Measurements from ENCODE around the gene ZNF684.
"Not testable (repeated sequence)": the region's sequence is repeated elsewhere in the genome, so short reads cannot be mapped to it uniquely, and the experiment has no call there.

ZNF684 gene

DNA sequence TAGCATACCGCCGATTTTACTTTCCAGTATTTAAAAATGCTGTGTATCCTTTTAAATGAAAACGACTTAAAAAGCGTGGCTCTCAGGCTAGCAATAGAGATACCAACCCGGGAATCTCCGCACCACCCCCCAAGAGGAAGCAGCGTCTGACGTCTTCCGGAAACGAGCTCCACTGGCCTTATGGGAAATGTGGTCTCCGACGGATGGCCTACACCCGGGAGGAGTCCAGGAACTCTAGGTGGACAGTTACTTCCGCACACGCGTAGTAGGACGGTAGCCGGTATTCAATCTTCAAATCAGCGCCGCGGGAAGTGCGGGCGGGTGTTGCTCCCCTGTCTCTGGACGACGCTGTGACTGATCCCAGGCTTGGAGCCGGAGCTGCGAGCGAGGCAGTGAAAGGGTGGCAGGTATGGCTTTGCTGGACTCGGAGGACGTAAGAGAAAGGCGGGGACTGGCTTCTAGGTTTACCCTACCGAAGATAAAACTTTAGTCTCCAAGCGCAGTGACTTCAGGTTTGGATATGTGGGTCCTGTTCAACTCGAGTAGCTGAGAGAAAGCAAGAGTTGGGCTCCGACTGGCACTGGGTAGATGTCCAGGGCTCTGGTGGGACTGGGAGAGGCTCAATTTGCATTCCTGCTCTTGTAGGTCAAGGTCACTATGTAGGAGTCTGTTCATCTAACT, at the start of gene ZNF684:
Gene ZNF684, plus strand, starts transcription at position 257 of the 681 bp plus-strand sequence. CDS start 1,530 bp downstream, outside the sequence.
- peak; percentile 95 to 97 (median 96) for DNase-seq

DNA sequence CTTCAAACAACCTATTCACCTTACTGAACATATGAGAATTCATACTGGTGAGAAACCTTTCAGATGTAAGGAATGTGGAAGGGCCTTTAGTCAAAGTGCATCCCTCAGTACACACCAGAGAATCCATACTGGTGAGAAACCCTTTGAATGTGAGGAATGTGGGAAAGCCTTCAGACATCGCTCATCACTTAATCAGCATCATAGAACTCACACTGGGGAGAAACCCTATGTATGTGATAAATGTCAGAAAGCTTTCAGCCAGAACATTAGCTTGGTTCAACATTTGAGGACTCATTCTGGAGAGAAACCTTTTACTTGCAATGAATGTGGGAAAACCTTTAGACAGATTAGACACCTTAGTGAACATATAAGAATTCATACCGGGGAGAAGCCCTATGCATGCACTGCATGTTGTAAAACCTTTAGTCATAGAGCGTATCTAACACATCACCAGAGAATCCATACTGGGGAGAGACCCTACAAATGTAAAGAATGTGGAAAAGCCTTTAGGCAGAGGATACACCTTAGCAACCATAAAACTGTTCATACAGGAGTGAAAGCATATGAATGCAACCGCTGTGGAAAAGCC, 36.0 kb upstream of the ZNF684 start:
- no peak for DNase-seq

GRCh38 chr1:40502651-40503050, 28.8 kb upstream of the ZNF684 start:
- peak; percentile 10 to 44 (median 44) for DNase-seq

DNA sequence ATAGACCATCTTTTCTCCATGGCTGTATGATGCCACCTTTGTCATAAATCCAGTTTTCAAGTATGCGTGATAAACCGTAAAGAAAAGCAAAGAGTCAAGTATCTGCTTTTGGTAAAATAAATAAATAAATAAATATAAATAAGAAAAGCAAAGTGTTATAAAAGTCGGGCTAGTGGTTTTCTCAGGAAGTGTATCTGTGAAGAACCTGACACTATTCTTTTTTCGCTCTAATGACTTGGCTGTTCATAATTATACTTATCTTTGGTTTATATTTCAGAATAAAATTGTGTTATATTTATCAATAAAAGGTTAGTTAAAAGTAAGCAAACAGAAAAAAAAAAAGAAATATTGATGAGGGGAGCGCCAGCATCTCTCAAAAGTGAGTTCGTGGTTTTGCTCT, 23.5 kb upstream of the ZNF684 start:
- no peak for DNase-seq

- DNase-seq = peak; percentile 80 to 92 (median 89)
Measured at GRCh38 chr1:40508375-40509341, 22.8 kb upstream of the ZNF684 start, which contains the start of gene EXO5. EXO5 (plus strand) TSS chr1:40508767; CDS start chr1:40514545, 5,778 bp downstream.

DNA sequence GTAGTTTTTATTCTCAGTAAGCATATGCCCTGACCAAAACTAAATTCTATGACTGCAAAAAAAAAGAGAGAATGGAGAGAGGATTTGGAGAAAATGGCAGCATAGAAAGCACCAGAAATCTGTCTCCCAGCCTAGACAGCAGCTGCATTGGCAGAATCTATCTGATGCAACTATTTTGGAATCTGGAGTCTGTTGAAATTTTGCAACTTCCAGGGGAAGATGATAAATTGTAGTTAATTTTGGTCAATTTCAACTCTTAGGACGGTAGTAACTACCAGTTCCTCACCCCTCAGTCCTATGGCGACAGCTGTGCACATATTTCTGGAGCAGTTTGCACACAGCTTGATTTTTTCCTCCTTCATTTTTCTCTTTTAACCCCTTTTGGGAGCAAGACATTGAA, 11.9 kb upstream of the ZNF684 start:
- DNase-seq = no peak

- peak; percentile 29 to 54 (median 49) for DNase-seq
Measured at GRCh38 chr1:40530735-40531380, 579 bp upstream of the ZNF684 start.

DNA sequence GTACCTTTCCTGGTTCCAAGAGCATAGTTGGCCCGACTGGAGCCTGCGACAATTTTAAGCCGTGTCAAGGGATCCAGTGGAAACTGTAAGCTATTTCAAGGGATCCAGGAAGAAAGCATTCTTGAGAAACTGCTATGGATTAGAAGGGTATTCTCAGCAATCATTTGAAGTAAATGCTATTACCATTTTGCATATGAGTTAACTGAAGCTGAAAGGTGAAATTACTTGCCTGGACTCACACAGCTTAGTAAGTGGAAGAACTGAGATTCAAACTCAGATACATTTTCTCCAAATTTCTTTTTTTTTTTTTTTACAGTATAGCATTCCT, 589 bp downstream of the ZNF684 start:
- DNase-seq = no peak

DNA sequence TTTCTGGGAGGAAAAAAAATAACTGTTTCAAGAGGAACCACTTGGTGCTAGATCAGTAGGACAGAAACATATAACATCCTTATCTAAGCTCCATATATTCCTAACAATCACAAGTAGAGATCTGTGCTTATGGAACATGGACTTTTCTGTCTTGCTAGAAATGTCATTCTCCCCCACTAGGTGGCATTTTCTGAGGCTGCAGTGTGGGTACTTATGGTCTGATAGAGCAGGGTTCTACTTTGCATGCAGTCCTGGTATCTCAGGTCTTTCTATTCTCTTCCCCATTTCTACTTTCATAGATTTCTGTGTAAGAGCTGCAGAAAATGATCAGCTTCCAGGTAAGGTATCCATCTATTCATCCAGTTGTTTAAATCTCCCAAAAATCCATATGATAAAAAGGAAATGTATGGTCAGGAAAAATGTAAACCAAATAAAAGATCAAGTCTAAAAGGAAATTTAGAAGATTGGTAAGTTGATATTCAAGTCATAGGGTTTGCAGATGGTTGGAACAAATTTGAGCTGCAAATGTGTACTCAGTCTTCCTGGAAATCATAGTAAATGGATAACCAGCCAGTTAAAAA, 1.5 kb downstream of the ZNF684 start:
- peak; percentile 64 to 69 (median 65) for DNase-seq

GRCh38 chr1:40534589-40534988, 3.2 kb downstream of the ZNF684 start:
- DNase-seq = no peak

GRCh38 chr1:40535732-40536131, 4.3 kb downstream of the ZNF684 start:
- no peak for DNase-seq

- DNase-seq = peak; percentile 54 to 81 (median 59)
Measured at GRCh38 chr1:40539338-40539737, 7.9 kb downstream of the ZNF684 start.

DNA sequence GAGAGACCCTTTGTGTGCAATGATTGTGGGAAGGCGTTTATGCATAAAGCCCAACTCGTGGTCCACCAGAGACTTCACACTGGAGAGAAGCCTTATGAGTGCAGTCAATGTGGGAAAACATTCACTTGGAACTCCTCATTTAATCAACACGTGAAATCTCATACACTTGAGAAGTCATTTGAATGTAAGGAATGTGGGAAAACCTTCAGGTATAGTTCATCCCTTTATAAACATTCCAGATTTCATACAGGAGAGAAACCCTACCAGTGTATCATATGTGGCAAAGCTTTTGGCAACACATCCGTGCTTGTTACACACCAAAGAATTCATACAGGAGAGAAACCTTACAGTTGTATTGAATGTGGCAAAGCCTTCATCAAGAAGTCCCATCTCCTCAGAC, 15.5 kb downstream of the ZNF684 start:
- no peak for DNase-seq

DNA sequence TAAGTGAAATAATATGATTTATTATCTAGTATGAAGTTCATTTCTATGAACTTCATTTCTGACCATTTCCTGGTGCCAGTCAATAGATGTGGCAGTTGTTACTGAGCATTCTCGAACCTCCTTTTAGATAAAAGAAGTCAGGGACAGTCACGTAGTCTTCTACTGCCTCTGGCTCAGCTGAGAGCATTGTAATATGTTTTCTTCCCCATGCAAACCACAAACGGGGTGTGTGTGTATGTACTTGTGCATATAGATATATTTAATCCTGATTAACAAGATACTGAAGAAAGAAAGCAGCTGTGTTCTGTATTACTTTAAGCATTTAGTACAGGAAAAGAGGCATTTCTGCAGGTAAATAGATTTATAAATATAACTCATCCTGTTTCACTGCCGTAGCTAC, 21.6 kb downstream of the ZNF684 start:
- DNase-seq = no peak

DNA sequence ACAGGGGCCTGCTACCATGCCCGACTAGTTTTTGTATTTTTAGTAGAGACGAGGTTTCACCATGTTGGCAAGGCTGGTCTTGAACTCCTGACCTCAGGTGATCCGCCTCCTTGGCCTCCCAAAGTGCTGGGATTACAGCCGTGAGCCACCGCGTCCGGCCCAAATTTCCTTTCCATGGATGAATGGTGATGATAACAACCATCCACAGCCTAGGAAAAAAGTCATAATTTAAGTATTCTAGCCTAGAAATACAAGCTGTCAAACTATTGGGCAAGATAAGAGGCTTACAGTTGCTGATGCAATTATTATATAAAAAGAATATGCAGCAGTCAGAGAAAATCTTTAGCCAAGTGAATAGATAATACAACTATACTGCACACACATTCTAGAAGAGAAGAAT, 23.4 kb downstream of the ZNF684 start:
- DNase-seq = not testable (repeated sequence)

- no peak for DNase-seq
Measured at GRCh38 chr1:40556121-40556520, 24.7 kb downstream of the ZNF684 start.

- not testable (repeated sequence) for DNase-seq
Measured at GRCh38 chr1:40558241-40558640, 26.8 kb downstream of the ZNF684 start.

GRCh38 chr1:40562185-40562584, 30.7 kb downstream of the ZNF684 start:
- DNase-seq = no peak

GRCh38 chr1:40563266-40563665, 31.8 kb downstream of the ZNF684 start:
- DNase-seq = no peak

GRCh38 chr1:40564506-40564905, 33.1 kb downstream of the ZNF684 start:
- DNase-seq = no peak

DNA sequence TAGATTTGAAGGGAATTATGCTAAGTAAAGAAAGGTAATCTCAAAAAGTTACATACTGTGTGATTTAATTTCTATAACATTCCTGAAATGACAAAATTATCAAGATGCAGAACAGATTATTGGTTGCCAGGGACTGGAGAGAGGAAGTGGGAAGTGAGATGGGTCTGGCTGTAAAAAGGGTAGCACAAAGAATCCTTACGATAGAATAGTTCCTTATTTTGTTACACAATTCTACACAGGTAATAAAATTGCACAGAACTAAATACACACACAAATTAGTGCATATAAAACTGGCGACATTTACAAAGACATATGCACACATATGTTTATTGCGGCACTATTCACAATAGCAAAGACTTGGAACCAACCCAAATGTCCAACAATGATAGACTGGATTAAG, 33.5 kb downstream of the ZNF684 start:
- no peak for DNase-seq

- DNase-seq = peak; percentile 8 to 39 (median 38)
Measured at GRCh38 chr1:40567825-40568224, 36.4 kb downstream of the ZNF684 start.

DNA sequence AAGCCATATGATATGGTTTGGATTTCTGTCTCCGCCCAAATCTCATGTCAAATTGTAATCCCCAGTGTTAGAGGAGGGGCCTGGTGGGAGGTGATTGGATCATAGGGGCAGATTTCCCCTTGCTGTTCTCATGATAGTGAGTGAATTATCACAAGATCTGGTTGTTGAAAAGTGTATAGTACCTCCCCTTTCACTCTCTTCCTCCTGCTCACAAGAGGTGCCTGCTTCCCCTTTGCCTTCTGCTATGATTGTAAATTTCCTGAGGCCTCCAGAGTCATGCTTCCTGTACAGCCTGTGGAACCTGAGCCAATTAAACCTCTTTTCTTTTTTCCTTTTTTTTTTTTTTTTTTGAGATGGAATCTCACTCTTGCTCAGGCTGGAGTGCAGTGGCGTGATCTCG, 43.4 kb downstream of the ZNF684 start:
- peak; percentile 86 to 96 (median 90) for DNase-seq
